GM18951 (cell line): Measurements from ENCODE around the gene RESP18.

Source experiments
- POLR2A ChIP-seq: IDR thresholded peaks from 4 replicates; pipeline ENCODE4 v1.6.1; 2011; ENCODE audit warnings: mild to moderate bottlenecking; ENCODE audit not compliant: insufficient read length, insufficient read depth; ENCODE audit errors: extremely low read depth
- in situ Hi-C: fragments of 300-500 bp; cut with MboI; formaldehyde crosslinking; loops from one replicate; pipeline ENCODE4 v1.12.0; 2022; ENCODE audit warnings: low sequenced_read_pairs, mixed read lengths, inconsistent platforms; ENCODE audit not compliant: unreplicated experiment

The RESP18 gene

DNA sequence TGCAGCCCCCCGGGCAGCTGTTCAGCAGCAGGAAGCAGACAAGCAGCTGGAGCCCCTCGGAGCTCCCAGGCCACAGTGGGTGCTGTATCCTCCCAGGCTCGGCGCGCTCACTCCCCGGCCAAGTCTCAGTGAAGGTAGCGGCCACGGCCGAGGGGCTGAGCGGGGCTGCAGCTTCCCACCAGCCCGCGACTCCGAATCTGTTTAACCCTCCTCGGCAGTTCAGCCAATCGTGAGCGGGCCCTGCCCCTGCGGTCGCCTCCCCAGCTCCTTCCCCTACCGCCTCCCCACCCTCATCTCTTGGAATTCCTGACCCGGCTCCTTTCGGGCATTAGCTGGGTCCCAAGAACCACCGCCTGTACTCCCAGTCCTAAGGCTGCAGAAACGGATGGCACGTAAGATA lies at the start of gene RESP18:
Gene RESP18, minus strand, starts transcription at position 203 of the 400 bp plus-strand sequence.
- no peak for TF ChIP-seq POLR2A
- in situ Hi-C loops: no loop called here

DNA sequence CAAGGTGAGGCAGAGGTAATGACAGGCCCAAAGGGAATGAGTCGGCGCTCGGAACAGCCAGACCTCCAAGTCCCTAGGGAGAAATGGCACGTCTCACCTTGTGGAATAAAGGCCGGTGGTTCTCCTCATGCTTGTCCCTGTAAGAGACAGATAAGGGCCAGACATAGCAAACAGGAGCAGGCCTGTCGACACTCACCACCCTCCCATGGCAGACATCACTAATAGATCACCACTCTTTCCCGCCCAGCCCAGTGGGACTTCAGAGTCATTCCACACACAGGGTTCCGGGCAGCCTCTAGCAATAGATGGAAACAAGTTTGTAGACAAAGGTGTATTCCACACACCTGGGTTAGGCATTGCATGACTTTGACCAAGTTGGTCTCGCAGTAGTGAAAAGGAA lies 48.9 kb upstream of the RESP18 start:
- in situ Hi-C loops: no loop called here
- TF ChIP-seq POLR2A: no peak

DNA sequence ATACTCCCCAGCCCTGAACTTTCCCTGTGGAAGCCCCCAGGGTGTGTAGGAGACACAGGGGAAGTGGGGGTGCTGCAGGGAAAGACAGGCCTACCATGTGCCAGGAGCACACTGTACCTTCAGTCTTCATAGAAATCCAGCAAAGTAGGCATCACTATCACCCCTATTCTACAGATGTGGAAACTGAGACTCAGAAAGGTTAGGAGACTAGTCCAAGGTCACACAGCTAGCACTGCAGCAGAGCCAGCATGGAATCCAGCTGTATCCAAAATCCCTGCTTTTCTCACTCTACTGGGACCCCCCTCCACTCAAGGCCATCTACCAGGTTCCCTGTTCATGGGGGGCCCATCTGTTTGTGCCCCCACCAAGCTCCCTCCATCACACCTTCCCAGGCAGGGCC lies 48.4 kb upstream of the RESP18 start:
- no peak for TF ChIP-seq POLR2A
- in situ Hi-C loops: no loop called here

DNA sequence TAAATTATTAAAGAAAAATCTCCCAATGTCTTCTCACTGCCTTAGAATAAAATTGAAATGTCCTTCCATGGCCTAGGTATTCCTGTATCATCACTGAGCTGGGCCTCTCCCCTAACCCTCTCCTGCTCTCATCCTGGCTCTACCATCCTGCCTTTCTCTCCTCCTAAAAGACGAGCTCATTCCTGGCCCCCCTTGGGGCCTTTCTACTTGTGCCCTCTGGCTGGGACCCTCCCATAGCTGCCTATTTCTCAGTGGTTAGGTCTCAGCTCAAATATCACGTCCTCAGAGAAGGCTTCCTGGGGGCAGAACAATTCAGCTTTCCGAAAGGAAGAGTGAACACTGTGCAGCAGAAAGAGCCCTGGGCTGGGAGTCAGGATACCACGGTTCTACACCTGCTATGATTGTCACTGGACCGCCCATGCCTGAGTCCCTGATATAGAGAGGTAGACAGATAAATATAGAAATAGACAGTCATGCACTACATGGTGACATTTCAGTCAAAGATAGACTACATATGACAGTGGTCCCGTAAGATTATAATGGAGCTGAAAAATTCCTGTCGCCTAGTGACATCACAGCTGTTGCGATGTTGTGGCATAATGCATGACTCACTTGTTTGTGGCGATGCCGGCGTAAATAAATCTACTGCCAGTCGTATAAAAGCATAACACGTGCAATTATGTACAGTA lies 45.8 kb upstream of the RESP18 start:
- no peak for TF ChIP-seq POLR2A
- in situ Hi-C loops: no loop called here

DNA sequence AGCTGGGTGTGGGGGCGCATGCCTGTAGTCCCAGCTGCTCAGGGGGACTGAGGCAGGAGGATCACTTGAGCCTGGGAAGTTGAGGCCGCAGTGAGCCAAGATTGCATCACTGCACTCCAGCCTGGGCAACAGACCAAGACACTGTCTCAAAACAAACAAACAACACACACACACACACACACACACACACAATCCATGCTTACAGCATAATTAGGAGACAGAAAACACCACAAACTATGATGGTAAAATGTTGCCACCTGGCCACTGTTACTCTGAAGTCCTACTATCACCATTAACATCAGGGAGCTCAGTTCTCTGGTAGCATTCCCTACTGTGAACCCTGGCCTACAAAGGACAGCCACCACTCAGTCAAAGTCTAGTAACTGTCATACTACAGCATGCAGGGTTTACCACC lies 36.9 kb upstream of the RESP18 start:
- in situ Hi-C loops: no loop called here
- TF ChIP-seq POLR2A: no peak

DNA sequence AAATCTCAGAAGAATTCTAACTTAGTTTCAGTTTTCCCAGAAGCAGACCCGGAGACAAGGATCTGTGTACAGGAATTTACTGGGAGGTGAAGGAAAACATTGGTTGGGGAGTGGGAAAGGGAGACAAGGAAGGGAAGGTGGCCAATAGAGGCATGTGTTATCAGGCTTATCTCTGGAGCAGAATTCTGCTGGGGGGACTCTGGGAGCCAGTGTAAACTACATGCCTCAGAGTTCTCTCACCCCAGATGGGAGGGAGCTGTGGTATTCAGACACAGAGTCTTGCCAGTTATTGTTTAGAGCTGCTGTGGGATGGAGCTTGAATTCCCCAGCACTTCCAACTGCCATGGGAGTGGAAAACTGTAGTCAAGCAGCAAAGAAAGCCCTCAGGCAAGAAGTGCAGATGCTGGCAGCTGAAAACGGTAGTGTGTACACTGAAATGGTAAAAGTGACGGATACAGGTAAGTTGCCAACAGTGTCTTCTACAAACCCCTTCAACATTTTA lies 36.2 kb upstream of the RESP18 start:
- TF ChIP-seq POLR2A: no peak
- in situ Hi-C loops: no loop called here

DNA sequence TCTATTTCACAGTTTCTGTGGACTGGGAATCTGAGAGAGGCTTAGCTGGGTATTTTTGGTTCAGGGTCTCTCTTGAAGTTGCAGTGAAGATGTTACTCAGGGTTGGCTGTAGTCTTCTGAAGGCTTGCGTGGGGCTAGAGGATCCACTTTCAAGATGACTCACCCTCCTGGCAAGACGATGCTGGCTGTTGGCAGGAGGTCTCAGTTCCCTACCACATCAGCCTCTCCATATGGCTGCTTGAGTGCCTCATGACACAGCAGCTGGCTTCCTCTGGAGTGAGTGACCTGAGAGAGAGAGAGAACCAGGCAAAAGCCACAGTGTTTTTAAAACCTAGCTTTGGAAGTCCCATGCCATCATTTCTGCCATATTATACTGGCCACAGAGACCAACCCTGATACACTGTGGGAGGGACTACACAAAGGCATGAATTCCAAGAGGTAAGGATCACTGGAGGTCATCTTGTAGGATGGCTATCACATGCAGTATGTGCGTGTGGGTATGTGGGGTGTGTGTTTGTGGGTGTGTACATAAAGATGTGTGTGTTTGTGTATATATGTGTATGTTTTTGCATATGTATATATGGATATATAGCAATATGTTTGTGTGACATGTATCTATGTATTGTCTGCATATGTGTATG lies 30.1 kb upstream of the RESP18 start:
- in situ Hi-C loops: no loop called here

DNA sequence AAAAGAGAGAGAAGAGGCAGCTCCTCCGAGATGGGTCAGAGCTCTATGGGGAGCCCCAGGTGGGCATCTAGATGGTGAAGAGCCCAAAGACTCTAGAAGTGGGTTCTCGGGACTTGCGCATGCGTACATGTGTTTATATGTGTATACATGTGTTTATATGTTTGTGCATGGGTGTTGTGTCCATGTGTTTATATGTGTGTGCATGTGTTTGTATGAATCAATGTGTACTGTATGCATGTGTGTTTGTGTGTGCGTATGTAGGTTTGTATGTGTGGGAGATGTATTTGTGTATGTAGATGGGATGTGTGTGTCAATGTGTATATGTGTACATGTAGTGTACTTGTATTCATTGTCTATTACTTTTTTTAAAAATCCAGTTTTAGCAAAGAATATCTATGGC lies 29.5 kb upstream of the RESP18 start:
- TF ChIP-seq POLR2A: no peak
- in situ Hi-C loops: no loop called here

More for the DNA sequence above, 30.1 kb upstream of the RESP18 start:
- TF ChIP-seq POLR2A: no peak

DNA sequence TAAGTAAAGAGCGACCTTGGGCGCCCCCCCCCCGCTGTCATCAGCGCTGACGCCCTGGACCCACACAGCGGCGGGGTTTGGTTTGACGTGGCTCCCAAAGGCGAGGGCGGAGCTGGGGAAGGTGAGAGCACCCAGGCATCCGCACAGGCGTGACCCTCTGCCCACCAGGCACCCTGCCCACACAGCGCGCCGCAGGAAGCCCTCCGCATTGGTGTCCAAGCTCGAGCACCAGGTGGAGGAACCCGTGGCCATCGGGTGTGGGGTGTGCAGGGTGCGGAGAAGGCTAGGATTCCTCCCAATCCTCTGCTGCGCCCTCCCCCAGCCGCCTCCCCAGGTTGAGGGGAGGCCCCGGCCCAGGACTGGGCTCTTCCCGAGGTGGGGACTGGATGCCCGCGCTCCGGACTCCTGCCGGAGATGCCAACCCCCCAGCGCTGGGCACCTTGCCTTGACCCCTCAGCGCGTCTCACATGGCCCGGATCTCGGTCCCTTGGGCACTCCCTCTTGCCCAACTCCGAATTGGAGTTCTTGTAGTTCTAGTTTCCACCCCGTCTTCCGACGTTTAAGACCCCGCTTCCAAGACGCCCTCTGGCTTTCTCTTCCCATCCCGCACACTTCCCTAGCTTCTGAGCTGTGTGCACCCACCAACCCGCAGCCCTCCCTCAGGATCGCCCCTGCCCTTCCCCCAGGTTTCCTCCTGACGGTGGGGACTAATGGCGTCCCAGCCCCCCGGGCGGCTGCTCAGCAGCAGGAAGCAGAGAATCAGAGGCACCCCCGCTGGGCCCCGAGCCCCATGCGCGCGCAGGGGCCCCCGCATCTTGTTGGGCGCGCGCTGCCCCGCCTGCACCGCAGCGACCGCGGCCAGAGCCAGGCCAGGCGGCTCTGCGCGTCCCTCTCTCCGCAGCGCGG lies 25.9 kb upstream of the RESP18 start:
- in situ Hi-C loops: no loop called here
- no peak for TF ChIP-seq POLR2A

DNA sequence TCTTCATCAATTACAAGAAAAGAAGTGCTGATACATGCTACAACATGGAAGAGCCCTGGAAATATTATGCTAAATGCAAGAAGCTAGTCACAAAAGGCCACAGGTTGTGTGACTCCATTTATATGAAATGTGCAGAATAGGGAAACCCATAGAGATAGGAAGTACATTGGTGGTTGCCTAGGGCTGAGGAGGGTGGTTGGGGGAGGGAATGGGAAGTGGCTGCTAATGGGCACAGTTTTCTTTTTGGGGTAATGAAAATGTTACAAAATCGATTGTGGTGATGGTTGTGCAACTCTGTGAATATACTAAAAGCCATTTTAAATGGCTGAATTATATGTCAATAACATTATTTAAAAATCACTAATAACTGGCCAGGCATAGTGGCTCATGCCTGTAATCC lies 24.3 kb upstream of the RESP18 start:
- no peak for TF ChIP-seq POLR2A
- in situ Hi-C loops: no loop called here

DNA sequence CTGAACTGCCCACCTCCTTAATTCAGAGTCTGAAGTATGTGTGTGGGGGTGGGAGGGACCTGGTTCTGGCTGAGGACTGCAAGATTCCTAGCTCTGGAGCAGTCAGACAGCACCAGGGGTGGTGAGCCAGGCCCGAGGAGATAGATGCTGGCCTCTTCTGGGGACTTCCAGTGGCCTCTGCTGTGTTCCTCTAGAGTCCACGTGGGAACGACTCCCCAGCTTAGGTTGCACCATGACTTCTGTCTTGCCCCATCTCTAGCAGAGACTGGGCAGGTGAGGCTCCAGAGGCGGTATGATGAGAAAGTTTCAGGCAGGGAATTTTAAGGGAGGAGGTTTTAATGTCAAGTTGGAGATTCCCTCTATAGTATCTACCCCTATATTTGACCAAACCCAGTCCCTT lies 22.0 kb upstream of the RESP18 start:
- TF ChIP-seq POLR2A: no peak
- in situ Hi-C loops: no loop called here

DNA sequence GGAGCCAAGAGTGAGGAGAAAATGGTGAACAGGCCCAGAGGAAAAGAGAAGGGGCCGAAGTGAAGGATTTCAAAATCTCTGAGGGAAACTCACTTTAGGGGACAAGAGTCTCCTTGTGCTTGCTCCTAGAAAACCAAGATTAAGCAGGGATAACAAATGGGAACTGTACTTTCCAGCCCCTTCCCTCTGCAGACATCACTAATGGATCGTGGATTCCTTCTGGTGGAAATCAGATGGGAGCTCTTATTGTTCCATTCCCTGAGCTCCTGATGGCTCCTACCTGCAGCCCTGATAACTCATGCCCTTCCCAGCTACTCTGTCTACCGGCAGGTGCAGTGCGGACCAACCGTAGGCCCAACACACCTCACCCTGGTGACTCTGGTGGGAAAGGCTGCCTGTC lies 20.6 kb upstream of the RESP18 start:
- no peak for TF ChIP-seq POLR2A
- in situ Hi-C loops: no loop called here

DNA sequence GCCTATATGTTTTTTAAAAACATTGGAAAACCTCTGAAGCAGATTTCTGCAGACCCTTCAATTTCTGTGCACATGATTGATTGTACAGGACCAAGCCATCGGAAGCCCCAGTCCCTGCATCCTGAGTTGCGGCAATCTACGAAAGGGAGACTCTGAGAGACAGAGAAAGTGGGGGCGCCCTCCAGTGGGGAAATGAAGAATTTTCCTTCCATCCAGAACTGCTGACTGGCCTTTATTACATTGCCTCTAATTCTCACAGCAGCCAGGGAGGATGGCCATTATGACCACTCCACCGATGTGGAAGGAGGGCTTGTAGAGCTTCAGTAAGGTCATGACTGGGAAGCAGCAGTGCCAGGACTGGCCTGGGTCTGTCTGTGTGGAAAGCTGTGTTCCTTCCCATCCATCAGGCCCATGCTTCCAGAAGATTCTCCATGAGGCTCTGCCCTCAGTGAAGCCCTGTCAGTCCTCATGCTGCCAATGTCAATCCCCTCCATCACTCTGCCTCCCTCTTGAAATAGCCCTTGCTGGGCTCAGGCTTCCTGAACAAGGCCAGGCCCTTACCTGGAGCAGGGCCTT lies 20.0 kb upstream of the RESP18 start:
- in situ Hi-C loops: no loop called here
- TF ChIP-seq POLR2A: no peak
